Activated CD4-positive, alpha-beta T cell treated with anti-CD3 and anti-CD28 coated beads for 4 hours (primary cell): ENCODE data around the gene TMEM131L.
"Not testable (repeated sequence)": the region's sequence is repeated elsewhere in the genome, so short reads cannot be mapped to it uniquely, and the experiment has no call there.

ENCODE experiments used
- DNase-seq, 2 donors: peaks; one replicate each; pipeline ENCODE4 v3.0.0-alpha.2; 2020

TMEM131L gene, protein sequence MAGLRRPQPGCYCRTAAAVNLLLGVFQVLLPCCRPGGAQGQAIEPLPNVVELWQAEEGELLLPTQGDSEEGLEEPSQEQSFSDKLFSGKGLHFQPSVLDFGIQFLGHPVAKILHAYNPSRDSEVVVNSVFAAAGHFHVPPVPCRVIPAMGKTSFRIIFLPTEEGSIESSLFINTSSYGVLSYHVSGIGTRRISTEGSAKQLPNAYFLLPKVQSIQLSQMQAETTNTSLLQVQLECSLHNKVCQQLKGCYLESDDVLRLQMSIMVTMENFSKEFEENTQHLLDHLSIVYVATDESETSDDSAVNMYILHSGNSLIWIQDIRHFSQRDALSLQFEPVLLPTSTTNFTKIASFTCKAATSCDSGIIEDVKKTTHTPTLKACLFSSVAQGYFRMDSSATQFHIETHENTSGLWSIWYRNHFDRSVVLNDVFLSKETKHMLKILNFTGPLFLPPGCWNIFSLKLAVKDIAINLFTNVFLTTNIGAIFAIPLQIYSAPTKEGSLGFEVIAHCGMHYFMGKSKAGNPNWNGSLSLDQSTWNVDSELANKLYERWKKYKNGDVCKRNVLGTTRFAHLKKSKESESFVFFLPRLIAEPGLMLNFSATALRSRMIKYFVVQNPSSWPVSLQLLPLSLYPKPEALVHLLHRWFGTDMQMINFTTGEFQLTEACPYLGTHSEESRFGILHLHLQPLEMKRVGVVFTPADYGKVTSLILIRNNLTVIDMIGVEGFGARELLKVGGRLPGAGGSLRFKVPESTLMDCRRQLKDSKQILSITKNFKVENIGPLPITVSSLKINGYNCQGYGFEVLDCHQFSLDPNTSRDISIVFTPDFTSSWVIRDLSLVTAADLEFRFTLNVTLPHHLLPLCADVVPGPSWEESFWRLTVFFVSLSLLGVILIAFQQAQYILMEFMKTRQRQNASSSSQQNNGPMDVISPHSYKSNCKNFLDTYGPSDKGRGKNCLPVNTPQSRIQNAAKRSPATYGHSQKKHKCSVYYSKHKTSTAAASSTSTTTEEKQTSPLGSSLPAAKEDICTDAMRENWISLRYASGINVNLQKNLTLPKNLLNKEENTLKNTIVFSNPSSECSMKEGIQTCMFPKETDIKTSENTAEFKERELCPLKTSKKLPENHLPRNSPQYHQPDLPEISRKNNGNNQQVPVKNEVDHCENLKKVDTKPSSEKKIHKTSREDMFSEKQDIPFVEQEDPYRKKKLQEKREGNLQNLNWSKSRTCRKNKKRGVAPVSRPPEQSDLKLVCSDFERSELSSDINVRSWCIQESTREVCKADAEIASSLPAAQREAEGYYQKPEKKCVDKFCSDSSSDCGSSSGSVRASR (N-terminal part only)

DNA sequence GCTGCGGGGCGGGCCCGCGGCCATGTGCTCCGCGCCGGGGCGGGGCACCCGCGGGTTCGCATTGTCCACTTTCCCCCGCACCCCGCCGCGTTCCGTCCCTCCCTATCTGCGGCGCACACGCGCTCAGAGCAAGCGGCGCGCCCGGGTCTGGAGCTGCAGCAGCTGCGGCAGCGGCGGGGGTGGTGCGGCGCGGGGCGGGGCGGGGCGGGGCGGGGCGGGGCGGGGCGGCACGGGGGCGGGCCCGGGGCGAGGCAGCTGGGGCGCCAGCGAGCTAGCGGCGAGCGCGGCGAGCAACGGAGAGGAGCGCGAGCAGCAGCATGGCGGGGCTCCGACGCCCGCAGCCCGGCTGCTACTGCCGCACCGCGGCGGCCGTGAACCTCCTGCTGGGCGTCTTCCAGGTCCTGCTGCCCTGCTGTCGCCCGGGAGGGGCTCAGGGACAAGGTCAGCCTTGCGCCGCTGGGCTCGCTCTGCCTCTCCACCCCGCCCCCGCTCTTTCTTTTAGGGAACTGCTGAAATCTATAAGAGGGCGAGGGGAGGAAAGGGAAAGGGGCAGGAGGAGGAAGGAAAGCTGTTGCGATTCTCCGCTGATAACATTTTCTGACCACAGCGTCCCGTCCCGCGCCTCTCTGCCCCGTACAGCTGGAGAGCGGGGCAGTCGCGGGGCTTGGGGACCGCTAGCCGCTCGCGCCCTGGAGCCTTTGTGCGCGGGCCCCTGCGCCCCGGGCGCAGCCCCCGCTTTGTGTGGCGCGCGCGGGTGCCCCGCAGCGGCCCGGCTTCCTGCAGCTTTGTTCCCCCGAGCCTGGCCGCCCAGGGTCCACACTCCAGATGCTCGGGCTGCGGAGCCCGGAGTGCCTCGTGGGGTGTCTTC lies at the start of gene TMEM131L:
TSS of gene TMEM131L (plus strand) at position 280 of the 868 bp plus-strand sequence. CDS start at position 318, 38 bp downstream.
- peak; percentile 57 to 78 for DNase-seq

DNA sequence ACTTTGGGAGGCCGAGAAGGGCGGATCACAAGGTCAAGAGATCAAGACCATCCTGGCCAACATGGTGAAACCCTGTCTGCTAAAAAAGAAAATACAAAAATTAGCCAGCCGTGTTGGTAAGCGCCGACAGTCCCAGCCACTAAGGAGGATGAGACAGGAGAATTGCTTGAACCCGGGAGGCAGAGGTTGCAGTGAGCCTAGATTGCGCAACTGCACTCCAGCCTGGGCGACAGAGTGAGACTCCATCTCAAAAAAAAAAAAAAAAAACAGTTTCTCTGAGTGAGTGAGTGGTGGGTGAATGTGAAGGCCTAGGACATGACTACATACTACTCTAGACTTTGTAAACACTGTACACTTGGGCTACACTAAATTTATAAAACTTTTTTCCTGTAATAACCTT lies 49.7 kb upstream of the TMEM131L start:
- DNase-seq, result not testable (repeated sequence)

DNA sequence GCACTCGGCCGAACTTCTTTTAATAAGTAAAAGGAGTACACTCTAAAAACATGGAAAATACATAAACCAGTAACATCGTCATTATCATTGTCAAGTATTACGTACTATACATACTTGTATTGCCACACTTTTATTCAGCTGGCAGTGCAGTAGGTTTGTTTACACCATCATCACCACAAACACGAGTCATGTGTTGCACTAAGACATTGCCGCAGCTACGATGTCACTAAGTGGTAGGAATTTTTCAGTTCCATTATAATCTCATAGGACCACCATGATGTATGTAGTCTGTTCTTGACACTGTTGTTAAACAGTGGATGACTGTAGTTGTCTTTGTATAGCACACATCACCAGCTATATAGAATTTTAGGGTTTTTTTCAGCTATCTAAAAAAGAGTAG lies 48.0 kb upstream of the TMEM131L start:
- DNase-seq, result no peak

DNA sequence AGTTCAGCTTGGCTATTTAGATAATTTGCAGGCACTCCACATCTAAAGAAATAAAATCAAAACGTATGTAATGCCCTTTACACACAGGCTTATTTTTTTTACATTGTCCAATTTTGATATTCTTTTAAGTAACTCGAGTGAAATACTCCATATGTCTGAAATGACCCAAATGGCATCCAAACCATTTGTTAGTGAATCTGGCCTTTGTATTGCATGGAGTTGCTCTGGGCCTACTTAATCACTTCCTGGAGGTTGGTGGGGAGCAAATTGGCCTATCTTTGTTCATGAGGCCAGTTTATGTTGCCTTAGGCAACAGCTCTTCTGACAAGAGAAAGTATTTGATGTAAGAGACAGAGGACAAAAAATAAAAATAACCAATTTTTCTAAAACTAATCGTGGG lies 47.6 kb upstream of the TMEM131L start:
- no peak for DNase-seq

DNA sequence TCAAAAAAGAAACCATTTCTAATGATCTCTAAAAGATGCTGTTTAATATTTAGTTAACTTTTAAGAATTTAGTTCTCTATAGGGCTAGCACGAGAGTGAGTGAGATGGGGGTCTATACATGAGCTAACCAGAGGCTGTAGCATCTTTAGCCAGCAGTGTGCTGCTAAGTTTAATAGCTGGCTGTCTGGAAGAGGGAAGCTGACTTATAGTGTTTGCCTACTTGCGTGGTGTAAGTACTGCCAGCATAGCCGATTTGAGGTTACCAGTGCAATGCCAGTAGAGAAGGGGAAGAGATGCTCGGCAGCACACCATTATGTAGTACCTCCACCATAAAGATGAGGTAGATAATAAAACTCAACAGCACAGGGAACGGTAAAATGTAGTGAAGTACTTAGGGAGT lies 47.1 kb upstream of the TMEM131L start:
- DNase-seq, result no peak

DNA sequence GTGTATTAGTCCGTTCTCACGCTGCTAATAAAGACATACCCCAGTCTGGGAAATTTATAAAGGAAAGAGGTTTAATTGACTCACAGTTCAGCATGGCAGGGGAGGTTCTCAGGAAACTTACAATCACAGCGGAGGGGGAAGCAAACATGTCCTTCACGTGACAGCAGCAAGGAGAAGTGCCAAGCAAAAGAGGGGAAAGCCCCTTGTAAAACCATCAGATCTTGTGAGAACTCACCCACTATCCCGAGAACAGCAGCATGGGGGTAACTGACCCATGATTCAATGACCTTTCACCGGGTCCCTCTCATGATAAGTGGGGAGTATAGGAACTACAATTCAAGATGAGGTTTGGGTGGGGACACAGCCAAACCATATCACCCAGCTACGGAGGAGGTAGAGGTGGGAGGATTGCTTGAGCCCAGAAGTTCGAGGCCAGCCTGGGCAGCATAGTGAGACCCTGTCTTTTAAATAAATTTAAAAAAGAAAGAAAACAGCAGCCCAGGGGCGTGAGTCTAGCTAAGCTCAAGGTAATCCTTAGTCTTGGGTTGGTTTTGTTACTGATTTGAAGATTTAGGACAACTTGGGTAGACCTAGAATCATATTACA lies 46.4 kb upstream of the TMEM131L start:
- DNase-seq, result no peak

DNA sequence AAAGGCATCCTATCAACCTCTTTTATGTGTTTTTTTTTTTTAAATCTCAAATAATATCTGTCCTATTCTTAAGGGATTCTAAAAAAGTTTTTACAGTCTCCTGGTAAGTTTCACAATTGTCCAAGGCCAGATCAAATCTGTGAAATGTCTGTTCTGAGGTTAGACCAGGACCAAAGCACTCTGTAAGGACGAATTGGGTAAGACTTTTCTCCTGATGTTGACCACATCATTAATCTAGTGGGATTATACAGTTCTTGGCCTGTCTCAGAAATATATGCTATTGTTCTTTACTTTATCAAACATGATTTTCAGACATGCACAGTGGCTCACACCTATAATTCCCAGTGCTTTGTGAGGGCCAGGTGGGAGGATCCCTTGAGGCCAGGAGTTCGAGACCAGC lies 45.8 kb upstream of the TMEM131L start:
- no peak for DNase-seq

DNA sequence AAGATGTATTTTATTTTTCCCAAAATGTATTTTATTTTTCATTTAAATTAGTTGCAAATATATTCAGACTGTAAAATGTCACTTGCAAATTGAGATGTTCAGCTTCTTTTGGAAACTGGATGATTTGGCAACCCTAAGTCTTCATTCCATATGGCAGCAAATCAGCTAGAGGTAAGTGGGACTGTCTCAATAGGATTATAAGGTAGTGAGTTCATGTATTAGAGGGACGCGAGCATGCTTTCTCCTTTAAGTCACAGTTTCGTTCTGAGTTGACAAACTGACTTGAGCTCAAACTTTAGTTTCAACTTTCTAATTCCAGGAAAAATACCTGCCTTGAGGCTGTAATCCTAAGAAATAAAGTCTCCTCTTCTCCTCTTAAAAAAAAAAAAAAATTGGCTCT lies 44.2 kb upstream of the TMEM131L start:
- DNase-seq, result no peak

DNA sequence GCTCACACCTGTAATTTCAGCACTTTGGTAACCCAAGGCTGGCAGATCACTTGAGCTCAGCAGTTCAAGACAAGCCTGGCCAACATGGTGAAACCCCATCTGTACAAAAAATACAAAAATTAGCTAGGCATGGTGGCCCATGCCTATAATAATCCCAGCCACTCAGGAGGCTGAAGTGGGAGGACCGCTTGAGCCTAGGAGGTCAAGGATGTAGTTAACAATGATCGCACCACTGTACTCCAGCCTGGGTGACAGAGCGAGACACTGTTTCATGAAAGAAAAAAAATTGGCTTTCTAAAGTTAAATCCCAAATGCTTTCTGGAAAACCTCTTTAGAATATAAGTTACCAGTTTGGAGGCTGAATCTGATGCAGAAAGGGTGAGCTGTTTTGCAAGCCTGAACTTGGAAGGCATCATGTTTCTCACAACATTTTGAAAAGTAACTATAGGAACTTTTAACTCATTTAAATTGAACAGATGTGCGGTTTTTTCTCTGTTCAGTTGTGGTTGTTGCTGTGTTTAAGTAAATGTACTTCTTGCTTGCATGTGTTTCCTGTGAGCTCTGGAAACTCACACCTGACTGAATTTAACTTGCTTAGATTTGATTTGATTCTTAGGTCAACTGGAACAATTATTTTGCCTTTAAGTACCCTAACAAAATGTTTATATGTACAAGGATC lies 39.8 kb upstream of the TMEM131L start:
- DNase-seq, result no peak

DNA sequence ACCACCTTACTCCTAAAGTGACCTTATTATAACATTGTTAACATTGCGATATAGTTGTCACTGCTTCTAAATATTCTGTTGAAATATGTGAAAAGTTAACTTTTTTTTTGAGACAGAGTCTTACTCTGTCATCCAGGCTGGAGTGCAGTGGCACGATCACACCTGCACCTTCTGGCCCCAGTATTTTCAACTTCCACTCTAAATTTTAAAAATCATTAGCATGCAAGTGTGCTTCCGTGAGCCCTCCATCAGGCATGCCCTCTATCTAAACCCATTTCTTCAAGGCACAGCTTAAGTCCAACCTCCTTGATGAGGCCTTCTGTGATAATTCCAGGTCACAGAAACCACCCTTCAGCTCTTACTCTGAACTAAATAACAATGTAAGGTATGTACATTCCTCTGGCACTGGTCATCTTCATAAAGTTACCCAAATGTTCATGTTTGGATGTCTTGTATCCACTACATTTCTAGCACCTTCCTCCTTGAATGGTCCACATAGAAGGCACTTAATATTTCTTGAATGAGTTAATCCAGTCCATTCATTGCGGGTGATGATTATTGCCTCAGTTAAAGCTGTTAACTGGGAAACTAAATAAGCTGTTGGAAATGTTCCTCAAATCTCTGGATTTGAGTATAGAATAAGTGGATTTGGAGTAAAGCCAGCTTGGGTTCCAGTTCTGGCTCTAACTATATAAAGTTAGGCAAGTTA lies 38.6 kb upstream of the TMEM131L start:
- DNase-seq, result no peak

DNA sequence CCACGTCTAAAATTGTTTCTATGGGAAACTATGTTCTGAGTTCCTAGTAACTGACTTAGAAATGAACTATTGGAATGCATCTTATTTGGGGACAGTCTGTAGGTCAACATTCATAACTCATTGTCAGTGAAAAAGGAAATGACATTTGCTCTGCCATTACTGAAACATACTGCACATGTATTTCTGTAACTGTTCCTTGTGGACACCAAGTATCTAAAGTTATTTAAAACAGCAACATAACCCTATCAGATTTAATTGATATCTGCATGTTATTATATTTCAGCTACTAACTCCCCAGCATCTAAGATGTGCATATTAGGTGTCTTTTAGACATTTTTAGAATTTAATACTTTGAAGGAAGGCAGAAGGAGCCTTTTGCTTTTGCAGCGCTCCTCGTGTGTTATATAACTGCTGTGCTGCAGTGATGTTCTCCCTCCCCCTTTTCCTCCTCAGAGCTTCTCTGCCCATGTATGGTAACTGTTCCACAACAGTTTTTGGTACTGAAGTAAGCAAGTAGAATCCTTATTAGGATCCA lies 37.2 kb upstream of the TMEM131L start:
- no peak for DNase-seq

DNA sequence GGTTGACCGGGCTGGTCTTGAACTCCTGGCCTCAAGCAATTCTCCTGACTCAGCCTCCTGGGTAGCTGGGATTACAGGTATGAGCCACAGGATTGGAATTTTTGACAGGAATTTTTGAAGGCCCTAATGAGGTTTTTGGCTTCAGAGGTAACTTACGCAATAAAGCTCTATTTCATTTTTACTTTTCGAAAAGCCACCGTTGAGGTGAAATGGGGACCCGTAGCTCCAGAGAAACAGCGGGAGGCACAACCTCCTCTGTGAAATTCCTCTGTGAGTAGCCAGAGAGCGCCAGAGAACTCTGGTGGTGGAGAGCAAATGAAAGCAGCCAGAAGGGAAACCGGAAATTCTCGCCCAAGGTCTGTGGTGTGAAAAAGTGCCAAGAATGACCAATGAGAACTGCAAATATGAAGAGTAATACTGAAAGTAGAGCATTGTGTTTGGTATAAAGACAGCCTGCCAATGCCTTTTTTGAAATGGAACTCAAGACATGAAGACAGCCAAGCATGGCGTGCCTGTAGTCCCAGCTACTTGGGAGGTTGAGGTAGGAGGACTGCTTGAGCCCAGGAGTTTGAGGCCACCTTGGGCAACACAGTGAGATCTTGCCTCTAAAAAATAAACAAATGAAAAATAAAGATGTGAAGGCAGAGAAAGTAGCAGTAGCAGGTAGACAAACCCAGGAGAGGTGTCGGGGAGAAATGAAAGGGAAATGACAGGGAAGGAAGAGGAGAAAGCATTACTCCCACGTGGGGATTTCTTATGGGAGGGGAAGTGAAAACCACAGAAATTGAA lies 33.0 kb upstream of the TMEM131L start:
- DNase-seq, result peak; percentile 60 to 67

DNA sequence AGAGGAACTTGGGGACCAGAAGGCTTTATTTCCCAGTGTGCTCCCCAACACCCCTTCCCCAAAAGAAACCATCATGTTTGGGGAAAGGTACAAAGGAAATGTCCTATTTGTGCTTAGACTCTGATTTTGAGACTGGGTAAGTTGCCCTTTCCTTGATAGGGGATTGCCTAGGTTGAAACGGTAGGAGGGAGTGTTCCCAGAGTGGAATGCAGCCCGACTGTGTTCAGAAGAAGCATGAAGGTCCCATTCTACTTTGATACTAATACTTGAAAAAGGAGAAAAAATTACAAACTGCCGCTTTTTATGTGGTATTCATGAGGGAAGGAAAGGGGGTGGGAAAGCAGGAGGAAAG lies 32.4 kb upstream of the TMEM131L start:
- no peak for DNase-seq

DNA sequence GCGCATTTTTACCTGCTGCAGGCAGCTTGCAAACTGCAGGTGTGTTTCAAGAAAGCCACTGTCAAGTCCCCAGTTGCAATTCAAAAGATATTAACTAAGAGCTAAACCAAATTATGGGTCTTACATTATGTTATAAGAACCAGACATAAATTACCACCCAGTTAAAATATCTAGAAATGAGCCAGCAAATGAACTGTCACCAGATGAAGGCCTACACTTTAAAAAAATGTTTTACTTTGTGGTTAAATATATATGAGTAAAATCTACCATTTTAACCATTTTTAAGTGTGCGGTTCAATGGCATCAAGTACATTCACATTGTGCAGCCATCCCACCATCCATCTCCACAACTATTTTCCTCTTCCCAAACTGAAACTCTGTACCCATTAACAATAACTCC lies 32.0 kb upstream of the TMEM131L start:
- no peak for DNase-seq

DNA sequence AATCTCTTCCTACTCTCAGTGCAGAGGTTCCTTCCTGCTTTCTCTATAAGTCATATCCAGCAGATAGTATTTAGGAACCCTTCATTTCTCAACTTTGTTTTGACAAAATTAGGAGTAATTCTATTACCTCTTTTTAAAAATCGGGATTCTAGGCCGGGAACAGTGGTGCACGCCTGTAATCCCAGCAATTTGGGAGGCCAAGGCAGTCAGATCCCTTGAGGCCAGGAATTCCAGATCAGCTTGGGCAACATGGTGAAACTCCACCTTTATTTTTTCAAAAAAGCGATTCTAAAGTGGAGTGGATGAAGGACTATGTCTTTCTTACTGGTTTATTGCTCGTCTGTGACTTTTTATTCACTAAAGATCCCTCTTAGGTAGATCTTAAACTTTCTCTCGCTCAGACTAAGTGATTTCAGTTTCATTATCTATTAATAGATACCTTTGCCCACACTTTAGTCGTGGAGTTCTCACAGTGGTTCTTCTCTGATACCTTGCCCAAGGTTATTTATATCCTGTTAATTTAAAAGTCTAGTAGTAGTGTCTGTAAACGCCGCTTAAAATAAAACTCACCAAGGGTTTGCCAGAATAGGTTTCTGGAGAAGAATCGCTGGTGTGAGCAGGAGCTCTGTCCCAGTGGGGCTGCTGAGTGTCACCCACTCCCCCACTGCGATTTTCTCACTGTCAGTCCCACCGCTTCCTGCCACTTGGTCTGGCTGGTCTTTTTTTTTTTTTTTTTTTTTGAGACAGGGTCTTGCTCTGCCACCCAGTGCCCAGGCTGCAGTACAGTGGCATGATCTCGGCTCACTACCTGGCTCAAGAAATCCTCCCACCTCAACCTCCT lies 27.0 kb upstream of the TMEM131L start:
- DNase-seq, result peak; percentile 30 to 32

DNA sequence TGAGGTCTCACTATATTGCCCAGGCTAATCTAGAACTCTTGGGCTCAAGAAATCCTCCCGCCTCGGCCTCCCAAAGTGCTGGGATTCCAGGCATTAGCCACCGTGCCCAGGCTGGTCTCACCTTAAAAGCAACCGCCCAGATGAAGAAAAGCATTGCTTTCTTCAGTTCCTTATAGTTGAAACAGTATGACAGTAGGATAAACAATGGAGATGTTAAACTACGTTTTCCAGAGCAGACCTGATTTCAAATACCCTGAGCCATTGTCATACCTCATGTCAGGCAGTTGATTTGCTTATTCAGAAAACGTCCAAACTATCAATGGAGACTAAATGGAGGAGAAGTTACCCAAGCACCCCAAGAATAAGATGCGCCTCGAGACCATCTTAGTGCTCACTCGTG lies 26.3 kb upstream of the TMEM131L start:
- no peak for DNase-seq

DNA sequence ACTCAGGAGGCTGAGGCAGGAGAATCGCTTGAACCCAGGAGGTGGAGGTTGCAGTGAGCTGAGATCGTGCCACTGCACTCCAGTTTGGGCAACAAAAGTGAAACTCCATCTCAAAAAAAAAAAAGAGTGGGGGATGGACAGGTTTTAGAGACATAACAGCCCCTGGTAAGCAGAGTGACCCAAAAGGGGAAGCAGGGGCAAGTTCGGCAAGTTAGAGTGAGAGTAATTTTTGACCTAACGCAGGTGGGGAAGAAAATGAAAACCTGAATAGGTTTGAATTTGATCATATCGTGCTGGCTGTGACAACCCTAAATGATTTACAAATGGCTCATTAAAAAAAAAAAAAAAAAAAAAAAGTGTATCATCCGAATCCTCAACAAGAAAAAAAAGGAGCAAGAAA lies 25.7 kb upstream of the TMEM131L start:
- no peak for DNase-seq

DNA sequence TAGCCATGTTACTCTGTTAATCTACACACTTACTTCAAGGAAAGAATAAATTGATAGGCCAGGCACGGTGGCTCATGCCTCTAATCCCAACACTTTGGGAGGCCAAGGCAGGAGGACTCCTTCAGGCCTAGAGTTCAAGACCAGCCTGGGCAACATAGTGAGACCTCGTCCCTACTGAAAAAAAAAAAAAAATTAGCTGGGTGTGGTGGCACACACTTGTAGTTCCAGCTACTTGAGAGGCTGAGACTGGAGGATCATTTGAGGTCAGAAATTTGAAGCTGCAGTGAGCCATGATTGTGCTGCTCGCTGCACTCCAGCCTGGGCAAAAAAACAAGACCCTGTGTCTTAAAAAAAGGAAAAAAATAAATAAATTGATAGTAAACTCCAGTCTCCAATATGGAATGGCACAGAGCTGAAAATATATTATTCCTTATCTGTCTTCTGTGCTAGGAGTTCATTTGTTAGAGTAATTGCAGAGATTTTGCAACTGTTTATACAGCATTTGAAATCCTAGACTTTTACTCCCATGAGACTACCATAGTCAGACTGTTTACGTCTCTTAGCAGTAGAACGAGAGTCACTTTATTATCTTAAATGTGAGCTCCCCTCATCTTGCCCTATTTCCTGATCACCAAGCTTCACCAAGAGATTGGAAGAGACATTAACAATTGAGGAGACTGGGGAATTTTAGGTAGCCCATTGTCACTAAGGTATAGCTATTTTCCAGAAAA lies 18.8 kb upstream of the TMEM131L start:
- no peak for DNase-seq
